DND-41 (cell line): ENCODE results near the gene BCL11B.

Experiments
- EZH2 ChIP-seq: IDR thresholded peaks from 3 replicates; pipeline ENCODE4 v1.6.1; 2012; ENCODE audit warnings: borderline replicate concordance, low read depth, mild to moderate bottlenecking, moderate library complexity, low read length, inconsistent platforms; ENCODE audit not compliant: severe bottlenecking
- TF ChIP-seq, protein P1 (sequence below): IDR thresholded peaks from 2 replicates; pipeline ENCODE4 v1.5.1; 2012; ENCODE audit warnings: borderline replicate concordance, low read length, moderate library complexity, mild to moderate bottlenecking; ENCODE audit not compliant: poor library complexity, severe bottlenecking; ENCODE audit errors: extremely low read depth

GRCh38 chr14:99187858-99188257 is 84.1 kb downstream of the BCL11B start:
- TF ChIP-seq, protein P1, sequence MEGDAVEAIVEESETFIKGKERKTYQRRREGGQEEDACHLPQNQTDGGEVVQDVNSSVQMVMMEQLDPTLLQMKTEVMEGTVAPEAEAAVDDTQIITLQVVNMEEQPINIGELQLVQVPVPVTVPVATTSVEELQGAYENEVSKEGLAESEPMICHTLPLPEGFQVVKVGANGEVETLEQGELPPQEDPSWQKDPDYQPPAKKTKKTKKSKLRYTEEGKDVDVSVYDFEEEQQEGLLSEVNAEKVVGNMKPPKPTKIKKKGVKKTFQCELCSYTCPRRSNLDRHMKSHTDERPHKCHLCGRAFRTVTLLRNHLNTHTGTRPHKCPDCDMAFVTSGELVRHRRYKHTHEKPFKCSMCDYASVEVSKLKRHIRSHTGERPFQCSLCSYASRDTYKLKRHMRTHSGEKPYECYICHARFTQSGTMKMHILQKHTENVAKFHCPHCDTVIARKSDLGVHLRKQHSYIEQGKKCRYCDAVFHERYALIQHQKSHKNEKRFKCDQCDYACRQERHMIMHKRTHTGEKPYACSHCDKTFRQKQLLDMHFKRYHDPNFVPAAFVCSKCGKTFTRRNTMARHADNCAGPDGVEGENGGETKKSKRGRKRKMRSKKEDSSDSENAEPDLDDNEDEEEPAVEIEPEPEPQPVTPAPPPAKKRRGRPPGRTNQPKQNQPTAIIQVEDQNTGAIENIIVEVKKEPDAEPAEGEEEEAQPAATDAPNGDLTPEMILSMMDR = no peak
- TF ChIP-seq EZH2 = no peak
